Suprapubic skin (tissue), 3 donors: ENCODE measurements around the gene PLAAT5.
"Not testable (repeated sequence)": the region's sequence is repeated elsewhere in the genome, so short reads cannot be mapped to it uniquely, and the experiment has no call there.

Experiments used
- POLR2A ChIP-seq, 2 donors: fragments of 450-650 bp; IDR thresholded peaks; one replicate each; pipeline ENCODE4 v1.6.1; 2017; ENCODE audit warnings: antibody characterized with exemption in 2 of 2, mild to moderate bottlenecking in 2 of 2, moderate library complexity in 2 of 2
- TF ChIP-seq, protein P1 (sequence below), 2 donors: fragments of 200-600 bp in 1 of 2; fragments of 450-650 bp in 1 of 2; sonication (generic) in 1 of 2; IDR thresholded peaks; one replicate each; pipeline ENCODE4 v1.5.1; 2016 to 2019; ENCODE audit warnings: antibody characterized with exemption in 2 of 2, mild to moderate bottlenecking in 1 of 2, moderate library complexity in 1 of 2

DNA sequence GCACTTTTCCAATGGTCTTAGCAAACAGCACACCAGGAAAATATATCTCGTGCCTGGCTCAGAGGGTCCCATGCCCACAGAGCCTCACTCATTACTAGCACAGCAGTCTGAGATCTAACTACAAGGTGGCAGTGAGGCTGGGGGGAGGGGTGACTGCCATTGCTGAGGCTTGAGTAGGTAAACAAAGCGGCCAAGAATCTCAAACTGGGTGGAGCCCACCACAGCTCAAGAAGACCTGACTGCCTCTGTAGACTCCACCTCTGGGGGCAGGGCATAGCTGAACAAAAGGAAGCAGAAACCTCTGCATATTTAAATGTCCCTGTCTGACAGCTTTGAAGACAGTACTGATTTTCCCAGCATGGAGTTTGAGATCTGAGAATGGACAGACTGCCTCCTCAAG, 60.2 kb downstream of the PLAAT5 start:
- TF ChIP-seq, protein P1, sequence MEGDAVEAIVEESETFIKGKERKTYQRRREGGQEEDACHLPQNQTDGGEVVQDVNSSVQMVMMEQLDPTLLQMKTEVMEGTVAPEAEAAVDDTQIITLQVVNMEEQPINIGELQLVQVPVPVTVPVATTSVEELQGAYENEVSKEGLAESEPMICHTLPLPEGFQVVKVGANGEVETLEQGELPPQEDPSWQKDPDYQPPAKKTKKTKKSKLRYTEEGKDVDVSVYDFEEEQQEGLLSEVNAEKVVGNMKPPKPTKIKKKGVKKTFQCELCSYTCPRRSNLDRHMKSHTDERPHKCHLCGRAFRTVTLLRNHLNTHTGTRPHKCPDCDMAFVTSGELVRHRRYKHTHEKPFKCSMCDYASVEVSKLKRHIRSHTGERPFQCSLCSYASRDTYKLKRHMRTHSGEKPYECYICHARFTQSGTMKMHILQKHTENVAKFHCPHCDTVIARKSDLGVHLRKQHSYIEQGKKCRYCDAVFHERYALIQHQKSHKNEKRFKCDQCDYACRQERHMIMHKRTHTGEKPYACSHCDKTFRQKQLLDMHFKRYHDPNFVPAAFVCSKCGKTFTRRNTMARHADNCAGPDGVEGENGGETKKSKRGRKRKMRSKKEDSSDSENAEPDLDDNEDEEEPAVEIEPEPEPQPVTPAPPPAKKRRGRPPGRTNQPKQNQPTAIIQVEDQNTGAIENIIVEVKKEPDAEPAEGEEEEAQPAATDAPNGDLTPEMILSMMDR (IDR thresholded peaks at IDR 0.05) = not testable (repeated sequence)
- TF ChIP-seq POLR2A (IDR thresholded peaks at IDR 0.05) = not testable (repeated sequence)
